ENCODE measurements around the gene PADI6.

PADI6 gene

DNA sequence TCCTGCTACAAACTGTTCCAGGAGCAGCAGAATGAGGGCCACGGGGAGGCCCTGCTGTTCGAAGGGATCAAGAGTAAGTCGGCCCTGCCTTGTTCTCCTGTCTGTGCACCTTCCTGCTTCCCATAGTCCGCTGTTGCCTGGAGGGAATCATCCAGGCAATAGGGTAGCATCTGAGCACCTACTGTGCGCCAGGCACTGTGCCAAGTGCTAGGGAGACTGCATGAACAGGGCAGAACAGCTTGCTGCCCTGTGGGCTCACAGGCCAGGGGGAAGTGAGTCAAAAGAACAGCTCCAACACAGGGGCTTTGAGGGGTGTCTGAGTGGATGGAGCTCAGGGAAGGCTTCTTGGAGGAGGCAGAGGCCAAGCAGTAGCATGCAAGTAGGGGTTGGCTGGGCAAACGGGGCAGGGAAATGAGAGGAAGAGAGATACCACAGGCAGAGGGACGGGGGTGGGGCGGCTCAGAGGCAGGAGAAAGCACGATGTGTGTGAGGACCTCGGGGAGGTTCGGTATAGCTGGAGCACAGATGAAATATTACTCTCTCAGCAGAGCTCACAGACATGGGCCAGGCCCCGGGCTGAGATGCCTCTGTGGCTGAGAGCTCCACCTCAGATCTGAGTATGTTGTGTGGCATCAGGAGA lies 15.5 kb upstream of the PADI6 start:
- DNase-seq (ENCODE audit: low read depth): no peak

DNA sequence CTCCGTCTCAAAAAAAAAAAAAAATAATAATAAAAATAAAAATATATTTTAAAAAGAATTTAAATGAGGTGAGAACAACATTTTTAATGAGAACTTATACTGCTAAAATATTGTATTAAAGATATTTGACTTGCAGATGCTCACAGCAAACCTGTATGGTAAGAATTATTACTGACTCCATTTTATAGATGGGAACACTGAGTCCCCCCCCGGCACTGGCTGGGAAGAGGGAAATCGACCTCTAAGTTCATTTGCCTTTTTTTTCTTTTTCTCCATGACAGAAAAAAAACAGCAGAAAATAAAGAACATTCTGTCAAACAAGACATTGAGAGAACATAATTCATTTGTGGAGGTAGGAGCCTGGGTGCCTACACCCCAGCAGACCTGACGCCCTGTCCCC lies 13.4 kb upstream of the PADI6 start:
- DNase-seq (ENCODE audit: low read depth): no peak

DNA sequence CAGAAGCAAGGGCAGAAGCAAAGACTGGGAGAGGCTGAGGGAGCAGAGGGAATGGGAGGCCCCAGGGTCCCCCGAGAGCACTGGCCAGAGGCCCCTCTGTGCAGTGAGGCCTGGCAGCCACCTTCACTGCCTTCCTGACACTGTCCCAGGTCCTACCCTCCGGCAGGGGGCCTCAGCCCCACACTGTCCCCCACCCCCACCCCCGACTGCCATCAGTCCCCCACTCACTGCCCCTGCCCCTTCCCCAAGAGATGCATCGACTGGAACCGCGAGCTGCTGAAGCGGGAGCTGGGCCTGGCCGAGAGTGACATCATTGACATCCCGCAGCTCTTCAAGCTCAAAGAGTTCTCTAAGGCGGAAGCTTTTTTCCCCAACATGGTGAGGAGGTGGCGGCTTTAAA lies 13.0 kb upstream of the PADI6 start:
- DNase-seq (ENCODE audit: low read depth): no peak

DNA sequence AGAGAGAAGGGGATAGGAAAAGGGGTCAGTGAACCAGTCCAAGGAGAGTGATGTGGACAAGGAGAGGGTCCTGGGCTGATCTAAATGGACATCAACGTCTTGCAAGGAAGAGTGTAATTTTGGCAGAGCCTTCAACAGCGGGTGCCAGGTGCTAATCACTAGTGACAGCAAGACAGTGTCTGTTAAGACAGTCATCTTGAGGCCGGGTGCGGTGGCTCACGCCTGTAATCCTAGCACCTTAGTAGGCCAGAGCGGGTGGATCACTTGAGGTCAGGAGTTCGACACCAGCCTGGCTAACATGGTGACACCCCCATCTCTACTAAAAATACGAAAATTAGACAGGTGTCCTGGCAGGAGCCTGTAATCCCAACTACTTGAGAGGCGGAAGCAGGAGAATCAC lies 12.2 kb upstream of the PADI6 start:
- DNase-seq (ENCODE audit: low read depth): no peak

DNA sequence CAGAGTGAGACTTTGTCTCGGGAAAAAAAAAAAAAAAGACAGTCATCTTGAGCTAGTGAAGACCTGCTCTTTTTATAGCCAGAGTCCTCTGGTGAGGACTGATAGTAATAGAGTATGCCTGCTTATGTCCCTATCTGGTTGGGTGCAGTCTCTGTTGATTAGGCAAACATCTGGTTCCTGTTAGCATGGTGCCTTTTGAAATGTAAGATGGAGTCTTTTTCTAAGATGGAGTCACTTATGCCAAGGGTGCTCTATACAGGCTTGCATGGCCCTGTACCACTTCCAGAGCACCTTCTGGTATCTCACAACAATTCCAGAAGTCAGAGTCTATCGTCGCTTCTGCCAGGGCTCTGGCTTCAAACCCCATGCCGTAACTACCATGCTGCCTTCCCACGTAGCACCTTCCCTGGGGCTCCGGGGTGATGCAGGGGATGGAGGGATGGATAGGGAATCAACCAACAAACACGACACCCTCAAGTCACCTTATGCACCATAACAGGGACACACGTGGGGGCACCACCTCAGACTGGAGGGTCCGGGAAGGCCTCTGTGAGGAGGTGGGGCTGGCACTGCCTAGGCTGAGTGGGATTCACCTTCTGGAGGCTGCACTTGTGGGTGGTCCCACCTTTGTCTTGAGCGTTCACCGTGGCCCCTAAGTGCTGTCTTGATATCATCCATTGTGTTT lies 11.6 kb upstream of the PADI6 start:
- no peak for DNase-seq (ENCODE audit: low read depth)

DNA sequence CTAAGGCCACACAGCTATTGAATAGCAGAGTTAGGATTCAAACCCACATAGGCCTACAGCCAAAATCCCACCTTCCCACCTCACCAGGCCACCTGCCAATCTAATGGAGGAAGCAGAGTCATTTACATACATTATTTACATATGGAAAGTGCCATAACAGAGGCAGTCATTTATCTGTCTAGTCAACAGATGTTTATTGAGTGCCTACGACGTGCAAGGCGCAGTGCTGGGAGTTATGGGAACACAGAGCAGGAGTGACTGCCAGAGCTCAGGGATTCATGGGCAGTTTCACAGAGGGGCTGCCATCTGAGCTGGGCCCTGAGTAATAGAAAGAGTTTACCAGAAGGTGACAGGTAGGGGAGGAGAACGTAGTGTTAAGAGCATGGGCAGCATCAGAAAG lies 10.3 kb upstream of the PADI6 start:
- no peak for DNase-seq (ENCODE audit: low read depth)

DNA sequence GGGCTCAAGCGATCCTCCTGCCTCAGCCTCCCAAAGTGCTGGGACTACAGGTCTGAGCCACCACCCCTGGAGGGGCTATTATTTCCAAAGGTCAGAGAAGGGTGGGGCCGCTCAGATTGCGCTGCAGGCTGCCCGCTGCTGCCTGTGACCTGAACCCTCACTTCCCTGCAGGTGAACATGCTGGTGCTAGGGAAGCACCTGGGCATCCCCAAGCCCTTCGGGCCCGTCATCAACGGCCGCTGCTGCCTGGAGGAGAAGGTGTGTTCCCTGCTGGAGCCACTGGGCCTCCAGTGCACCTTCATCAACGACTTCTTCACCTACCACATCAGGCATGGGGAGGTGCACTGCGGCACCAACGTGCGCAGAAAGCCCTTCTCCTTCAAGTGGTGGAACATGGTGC lies 8.6 kb upstream of the PADI6 start:
- DNase-seq (ENCODE audit: low read depth): no peak

DNA sequence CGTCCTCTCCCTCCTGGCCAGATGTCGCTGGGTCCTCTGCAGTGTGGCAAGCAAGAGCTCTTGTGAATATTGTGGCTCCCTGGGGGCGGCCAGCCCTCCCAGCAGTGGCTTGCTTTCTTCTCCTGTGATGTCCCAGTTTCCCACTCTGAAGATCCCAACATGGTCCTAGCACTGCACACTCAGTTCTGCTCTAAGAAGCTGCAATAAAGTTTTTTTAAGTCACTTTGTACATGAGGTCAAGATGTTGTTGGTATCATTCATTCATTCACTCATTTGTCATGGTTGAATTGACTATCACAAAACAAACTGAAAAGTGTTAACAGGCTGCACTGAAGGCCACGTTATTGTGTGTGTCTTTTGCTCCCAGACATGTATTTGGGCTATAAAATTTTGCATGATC lies 8.2 kb upstream of the PADI6 start:
- DNase-seq (ENCODE audit: low read depth): no peak

DNA sequence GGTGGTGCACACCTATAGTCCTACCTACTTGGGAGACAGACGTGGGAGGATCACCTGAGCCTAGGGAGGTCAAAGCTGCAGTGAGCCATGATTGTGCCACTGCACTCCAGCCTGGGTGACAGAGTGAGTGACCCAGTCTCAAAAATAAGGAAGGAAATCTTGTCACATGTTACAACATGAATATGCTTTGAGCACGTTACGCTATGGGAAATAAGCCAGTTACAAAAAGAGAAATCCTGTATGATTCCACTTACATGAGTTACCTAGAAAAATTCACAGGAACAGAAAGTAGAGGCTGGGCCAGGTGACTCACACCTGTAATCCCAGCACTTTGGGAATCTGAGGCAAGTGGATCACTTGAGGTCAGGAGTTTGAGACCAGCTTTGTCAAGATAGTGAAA lies 6.7 kb upstream of the PADI6 start:
- DNase-seq (ENCODE audit: low read depth): no peak

DNA sequence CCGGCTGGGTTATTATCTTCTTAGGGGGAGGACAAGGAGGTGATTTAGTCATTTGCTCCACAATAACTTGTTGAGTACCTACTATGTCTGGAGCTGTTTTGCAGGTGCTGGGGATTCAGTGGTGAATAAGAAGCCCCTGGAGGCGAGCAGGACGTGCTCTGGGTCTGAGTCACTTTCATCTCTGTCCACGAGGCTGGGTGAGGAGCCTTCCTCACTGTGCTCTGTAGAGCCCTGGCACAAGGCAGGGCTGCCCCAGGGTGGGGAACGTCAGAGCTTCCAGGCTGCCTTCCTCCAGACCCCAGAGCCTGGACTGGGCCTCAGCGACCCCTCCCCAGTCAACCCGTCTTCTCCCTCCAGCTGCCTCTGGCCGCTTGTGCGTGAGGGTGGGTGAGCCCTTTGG lies 2.5 kb upstream of the PADI6 start:
- no peak for DNase-seq (ENCODE audit: low read depth)

DNA sequence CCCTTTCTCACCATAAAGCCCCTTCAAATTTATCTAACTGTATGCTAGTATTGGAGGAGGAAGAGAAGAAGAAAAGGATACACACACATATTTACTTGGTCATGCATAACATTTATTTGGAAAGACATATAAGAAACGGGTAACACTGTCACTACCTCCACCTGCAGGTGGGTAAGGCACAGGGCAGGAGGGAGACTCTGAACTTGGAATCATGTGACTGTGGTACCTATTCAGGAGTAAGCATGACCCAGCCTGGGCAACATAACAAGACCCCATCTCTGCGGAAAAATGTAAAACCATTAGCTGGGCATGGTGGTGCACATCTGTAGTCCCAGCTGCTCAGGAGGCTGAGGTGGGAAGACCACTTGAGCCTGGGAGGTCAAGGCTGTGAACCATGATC lies 1.4 kb upstream of the PADI6 start:
- DNase-seq (ENCODE audit: low read depth): no peak

DNA sequence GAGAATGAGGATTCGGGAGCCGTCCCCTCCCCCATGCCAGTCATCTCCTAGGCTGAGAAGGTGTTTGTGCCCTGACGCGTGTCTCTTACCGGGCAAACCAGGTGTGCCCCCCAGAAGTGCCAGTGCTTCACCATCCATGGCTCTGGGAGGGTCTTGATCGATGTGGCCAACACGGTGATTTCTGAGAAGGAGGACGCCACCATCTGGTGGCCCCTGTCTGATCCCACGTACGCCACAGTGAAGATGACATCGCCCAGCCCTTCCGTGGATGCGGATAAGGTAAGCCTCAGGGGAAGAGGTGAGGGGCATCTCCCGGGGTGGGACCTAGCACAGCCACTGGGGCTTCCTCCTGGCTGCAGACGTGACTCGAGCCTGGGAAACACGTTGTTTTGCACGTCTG lies 959 bp downstream of the PADI6 start:
- no peak for DNase-seq (ENCODE audit: low read depth)

DNA sequence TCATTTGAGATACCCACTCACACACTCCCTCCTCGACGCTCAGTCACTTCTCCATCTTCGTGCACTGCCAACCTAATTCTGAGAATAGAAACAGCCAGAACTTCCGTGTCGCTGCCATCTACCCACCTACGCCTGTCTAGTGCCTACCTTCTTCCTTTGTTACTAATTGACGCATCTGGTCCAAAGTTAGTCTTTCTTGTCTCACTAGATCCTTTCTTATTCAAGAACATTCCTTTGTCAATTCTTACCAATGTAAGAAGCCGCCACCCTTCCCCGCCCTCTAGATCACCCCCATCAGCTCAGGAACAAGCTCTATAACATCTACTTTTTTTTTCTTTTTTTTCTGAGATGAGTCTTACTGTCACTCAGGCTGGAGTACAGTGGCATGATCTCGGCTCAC lies 3.7 kb downstream of the PADI6 start:
- no peak for DNase-seq (ENCODE audit: low read depth)

DNA sequence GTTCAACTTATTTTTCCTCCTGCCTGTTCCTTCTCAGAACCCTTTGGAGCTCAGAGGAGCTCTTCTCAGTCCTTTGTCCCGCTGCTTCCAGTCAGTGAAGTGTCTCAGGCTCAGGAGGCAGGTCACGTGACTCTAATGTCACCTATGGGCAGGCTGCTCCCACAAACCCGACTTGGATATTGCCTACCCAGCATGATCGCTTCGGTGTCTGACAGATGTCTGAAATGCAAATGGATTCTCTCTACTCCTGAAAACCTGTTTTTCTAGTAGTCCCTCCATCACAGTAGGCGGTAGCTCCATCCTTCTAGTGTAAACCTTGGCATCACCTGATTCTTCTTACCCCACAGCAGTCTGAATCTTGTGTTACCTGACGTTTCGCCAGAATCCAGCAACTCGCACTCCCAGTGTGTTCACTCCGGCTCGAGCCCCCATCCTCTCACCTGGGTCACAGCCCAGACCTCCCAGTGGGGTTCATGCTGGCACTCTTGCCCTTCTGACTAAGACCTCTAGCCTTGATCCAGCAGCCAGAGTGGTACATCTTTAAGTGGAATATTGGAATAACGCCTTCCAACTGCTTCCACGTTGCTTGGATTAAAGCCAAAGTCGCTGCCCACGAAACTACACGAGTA lies 5.4 kb downstream of the PADI6 start:
- no peak for DNase-seq (ENCODE audit: low read depth)

DNA sequence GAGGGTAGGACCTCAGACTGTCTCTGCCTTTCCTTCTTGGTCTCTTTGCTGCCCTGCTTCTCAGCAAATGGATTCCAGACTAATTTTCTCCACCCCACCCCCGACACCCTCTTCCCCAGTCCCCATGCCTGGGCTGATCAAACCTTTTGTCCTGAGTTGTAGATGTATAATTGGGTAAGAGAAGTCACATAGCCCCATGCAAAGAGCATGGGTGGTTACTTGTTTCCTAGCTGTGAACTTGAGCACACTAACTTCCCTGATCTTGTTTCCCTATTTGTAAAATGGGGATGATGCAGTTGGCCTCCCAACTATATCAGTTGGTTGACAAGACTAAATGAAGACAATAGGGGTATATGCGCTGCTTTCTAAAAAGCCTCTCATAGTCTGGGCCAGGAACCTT lies 9.2 kb downstream of the PADI6 start:
- no peak for DNase-seq (ENCODE audit: low read depth)

DNA sequence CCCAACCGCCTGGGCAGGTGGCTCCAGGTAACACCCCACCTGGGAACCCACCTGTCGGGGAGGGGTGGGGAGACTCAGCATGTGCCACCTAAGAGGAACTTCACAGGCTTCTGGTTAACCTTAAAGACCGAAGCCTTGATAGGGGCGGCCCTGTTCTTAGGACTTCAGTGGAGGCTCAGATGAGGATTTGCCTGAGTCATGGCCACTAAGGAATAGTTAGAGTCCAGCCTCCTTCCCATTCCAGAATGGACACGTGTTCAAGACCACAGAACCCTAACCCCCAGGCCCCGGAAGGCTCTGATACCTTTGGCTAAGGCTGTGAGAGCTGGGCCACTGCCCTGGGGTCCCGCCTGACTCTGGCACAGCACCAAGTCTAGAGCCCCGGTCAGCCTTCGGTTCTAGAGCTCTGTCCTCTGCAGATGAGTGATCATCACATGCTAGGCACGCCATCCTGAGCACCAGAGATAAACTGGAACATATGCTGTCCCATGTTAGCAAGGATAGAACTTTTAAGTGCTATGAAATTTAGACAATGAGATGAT lies 20.3 kb downstream of the PADI6 start:
- no peak for DNase-seq (ENCODE audit: low read depth)

DNA sequence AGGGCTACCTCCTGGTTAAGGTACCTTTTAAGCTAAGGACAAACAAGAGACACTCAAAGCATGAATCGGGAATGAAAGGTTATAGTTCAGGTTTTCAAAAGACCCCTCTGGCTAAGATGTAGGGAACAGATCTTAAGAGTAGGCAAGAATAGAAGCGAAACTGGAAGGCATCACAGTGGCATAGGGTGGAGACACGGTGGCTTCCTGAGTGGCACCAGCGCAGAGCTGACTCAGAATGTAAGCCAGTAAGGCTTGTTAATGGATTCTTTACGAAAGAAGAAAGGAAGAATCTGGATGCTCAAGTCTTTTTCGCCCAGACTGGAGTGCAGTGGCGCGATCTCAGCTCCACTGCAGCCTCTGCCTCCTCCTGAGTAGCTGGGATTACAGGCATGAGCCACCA lies 21.2 kb downstream of the PADI6 start:
- DNase-seq (ENCODE audit: low read depth): no peak

DNA sequence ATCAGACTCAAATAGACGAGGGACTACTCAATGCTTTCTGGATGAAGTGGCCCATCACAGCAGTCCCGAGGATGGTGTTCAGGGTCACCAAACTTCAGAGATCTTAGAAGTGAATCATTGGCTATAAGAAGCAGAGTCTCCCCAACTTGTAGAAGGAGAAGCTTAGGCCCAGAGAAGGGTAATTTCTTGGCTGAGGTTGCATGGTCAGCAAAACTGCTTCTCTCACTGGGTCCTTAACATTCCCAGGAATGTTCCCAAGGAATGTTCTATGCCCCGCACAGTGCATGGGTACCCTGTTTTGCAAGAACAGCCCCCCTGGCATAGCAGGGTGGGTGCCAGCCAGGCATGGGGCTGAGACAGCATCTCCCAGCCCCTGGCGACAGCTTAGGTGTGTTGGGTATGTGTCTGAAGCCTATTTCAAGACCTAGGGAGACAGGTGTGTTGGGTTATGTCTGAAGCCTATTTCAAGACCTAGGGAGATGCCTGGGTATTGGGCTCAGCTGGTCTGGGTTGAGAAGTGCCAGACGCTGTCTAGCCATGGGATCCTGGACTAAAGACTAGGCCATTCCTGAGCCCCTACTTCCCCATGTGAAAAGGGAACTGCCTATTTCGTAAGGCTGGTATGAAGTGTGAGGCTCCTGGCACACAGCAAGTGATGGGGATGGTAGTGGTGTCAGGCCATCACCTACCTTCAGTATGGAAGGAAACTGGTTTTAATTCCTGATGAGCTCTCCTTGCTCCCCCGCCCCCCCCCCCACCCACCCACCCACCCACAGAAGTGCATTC lies 26.1 kb downstream of the PADI6 start:
- DNase-seq (ENCODE audit: low read depth): no peak

DNA sequence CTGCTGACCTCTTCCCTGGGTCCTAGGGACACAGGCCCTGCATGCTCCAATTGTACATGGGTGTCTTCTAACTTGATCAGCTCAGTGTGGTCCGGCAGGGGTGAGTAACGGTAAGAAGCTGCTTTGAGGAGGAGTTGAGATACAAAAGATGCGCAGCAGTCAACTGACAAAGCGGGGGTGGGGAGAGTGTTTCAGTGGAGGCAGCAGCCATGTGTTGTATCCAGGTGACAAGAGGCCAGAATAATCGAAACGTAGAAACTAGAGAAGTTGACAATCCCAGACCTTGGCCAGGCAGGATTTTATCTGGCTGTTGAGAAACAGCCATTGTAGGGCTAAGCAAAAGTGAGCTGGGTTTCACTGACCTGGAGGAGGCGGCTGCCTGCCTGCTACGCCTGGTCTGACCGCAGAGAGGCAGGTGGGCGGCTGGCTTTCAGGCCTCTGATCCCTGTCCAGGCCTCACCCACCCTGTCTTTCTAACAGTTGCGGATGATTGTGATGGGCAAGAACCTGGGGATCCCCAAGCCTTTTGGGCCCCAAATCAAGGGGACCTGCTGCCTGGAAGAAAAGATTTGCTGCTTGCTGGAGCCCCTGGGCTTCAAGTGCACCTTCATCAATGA lies 28.8 kb downstream of the PADI6 start:
- DNase-seq (ENCODE audit: low read depth): no peak

DNA sequence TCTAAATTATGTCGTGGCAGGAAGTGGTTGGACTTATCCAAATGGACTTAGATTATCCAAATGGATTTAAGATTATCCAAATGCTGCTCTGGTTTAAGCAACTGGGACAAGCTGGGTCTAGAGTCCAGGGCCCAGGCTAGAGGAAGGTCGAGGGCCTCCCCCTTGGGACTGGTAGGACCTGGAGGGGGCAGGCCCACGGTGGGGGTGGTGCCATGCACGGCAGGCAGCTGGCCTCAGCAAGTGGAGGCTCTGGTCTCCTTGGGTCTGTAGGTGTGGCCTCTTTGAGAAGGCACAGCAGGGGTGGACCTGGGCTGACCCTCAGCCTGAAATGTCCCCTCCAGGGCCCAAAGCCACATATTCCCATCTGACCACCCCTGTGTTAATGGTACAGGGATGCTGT lies 29.8 kb downstream of the PADI6 start:
- DNase-seq (ENCODE audit: low read depth): no peak

DNA sequence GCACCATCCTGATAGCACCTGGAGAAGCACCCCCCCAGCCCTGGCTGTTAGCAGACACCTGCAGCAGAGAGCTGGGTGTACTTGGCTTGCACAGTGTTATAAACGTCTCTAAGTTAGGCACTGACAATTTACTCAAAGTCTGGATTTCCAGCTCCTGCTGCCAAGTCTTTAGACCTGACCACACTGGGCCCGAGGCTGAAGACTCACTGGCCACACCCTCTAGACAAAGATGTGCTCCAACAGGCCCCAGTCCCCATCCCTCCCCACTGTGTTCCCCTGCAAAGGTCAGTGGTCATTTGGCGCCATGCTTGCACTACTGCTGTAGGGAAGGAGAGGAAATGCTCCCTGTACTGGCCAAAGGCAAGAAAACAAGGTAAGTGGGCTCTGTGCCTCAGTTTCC lies 31.1 kb downstream of the PADI6 start:
- no peak for DNase-seq (ENCODE audit: low read depth)

DNA sequence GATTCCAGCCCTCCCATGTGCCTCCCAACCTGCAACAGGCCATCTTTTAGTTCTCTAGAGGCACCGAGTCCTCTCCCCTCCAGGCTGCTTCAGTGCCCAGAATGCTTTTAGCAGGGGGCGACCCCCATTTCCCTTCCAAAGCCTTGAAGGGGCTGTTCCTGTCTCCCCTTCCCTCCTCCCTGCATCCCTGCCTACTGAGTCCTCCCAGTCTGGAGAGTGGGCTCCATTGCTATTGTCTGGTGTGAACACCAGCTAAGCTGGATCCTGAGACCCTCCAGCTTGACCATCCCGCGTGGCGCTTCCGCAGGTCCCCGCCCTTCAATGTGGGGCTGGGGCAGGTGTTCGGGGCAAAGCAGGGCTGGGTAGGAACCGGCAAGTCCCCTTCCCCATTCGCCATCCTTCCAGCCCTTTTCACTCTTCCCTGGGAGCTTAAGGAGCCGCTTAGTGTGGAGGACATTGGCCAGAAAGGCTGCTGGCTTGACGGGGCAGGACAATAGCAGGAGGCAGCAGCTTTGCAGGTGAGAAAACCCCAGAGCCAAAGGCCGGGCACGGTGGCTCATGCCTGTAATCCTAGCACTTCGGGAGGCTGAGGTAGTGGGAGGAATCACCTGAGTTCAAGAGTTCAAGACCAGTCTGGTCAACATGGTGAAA lies 32.2 kb downstream of the PADI6 start:
- no peak for DNase-seq (ENCODE audit: low read depth)

All from stimulated activated CD4-positive, alpha-beta T cell treated with anti-CD3 and anti-CD28 coated beads, Interleukin-2, amount 100 ng/mL, for 4 hours (primary cell).